Measurements from ENCODE around the gene ZNF302.
"Not testable (repeated sequence)": the region's sequence is repeated elsewhere in the genome, so short reads cannot be mapped to it uniquely, and the experiment has no call there.

The ZNF302 gene

GRCh38 chr19:34678085-34678412 is 571 bp downstream of the ZNF302 start:
- TF ChIP-seq EZH2 (optimal IDR thresholded peaks at IDR 0.05; ENCODE audit: low read depth, low read length) (no peak), CTCF (IDR thresholded peaks at IDR 0.05; ENCODE audit: low read length) (no peak), EZH2phosphoT487 (IDR thresholded peaks at IDR 0.05; ENCODE audit: low read length) (no peak)
- no peaks in the 10 kb centered on the region for H3K9me3 ChIP-seq (replicated peaks; ENCODE audit: insufficient read depth, low read length)
- peak overlapping the region; percentile 90; the same call in 1 of the 2 replicates for H3K4me2 ChIP-seq (ENCODE audit: low read depth, low read length)
- no peaks in the 10 kb centered on the region for H3K4me1 ChIP-seq (ENCODE audit: low read length)
- H3K36me3 ChIP-seq (replicated peaks; ENCODE audit: insufficient read depth, low read length) = no peaks in the 10 kb centered on the region
- H3K9me2 ChIP-seq (replicated peaks; ENCODE audit: insufficient read depth, low read length) = no peaks in the 10 kb centered on the region
- H3K27ac ChIP-seq (ENCODE audit: low read length) = no peak overlapping the region
- H3K79me2 ChIP-seq (ENCODE audit: low read length) = no peaks in the 10 kb centered on the region
- H3K4me3 ChIP-seq (ENCODE audit: low read length) = peak overlapping the region; percentile 91
- H3F3A ChIP-seq (ENCODE audit: insufficient read depth, low read length) = no peaks in the 10 kb centered on the region
- peak overlapping the region; percentile 84; the same call in 1 of the 2 replicates for H3K9ac ChIP-seq (ENCODE audit: low read length)
- no peaks in the 10 kb centered on the region for H3K27me3 ChIP-seq (replicated peaks; ENCODE audit: insufficient read depth, low read length)
- H4K20me1 ChIP-seq (ENCODE audit: insufficient read depth, low read length) = no peaks in the 10 kb centered on the region
- peak overlapping the region; percentile 97 for H2AFZ ChIP-seq (ENCODE audit: low read length)
- DNase-seq = no peak

DNA sequence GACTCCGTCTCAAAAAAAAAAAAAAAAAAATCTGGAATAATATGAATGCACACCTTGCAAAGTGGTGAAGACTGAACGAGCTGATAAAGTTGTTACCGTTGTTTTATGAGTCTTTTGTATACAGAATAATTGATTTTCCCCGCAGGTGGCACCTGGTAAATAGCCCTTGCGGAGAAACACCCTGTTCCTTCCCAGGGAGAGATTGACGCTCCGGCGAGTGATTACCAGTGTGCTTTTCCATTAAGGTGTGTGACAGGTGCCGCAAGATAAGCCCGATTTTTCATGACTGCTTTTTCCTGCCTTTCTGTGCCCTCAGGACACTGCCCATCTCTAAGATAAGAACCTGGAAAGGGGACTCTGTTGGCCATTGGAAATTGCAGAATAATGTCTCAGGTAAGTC is 943 bp downstream of the ZNF302 start:
- Histone ChIP-seq H3F3A (ENCODE audit: insufficient read depth, low read length) (no peaks in the 10 kb centered on the region), H3K9me3 (replicated peaks; ENCODE audit: insufficient read depth, low read length) (no peaks in the 10 kb centered on the region), H3K27me3 (replicated peaks; ENCODE audit: insufficient read depth, low read length) (no peaks in the 10 kb centered on the region), H3K36me3 (replicated peaks; ENCODE audit: insufficient read depth, low read length) (no peaks in the 10 kb centered on the region), H3K9ac (ENCODE audit: low read length) (no peak overlapping the region), H3K9me2 (replicated peaks; ENCODE audit: insufficient read depth, low read length) (no peaks in the 10 kb centered on the region), H3K4me2 (ENCODE audit: low read depth, low read length) (peak overlapping the region; percentile 90; the same call in 1 of the 2 replicates), H3K79me2 (ENCODE audit: low read length) (no peaks in the 10 kb centered on the region), H2AFZ (ENCODE audit: low read length) (no peak overlapping the region), H3K27ac (ENCODE audit: low read length) (no peak overlapping the region), H3K4me1 (ENCODE audit: low read length) (no peaks in the 10 kb centered on the region), H4K20me1 (ENCODE audit: insufficient read depth, low read length) (no peaks in the 10 kb centered on the region), H3K4me3 (ENCODE audit: low read length) (no peak overlapping the region)
- no peak for DNase-seq
- TF ChIP-seq EZH2phosphoT487 (IDR thresholded peaks at IDR 0.05; ENCODE audit: low read length) (no peak), CTCF (IDR thresholded peaks at IDR 0.05; ENCODE audit: low read length) (no peak), EZH2 (optimal IDR thresholded peaks at IDR 0.05; ENCODE audit: low read depth, low read length) (no peak)

DNA sequence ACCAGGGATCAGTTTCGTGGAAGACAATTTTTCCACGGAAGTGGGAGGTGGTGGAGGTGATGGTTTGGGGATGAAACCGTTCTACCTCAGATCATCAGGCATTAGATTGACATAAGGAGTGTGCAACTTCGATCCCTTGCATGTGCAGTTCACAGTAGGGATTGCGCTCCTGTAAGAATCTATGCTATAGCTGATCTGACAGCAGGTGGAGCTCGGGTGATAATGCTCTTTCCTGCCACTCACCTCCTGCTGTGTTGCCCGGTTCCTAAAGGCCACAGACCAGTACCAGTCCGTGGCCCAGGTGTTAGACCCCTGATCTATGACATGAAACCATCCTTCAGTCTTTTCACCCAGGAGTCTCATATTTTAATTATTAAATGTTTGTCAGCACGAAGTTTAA is 4.0 kb downstream of the ZNF302 start:
- H4K20me1 ChIP-seq (ENCODE audit: insufficient read depth, low read length) = no peaks in the 10 kb centered on the region
- H3K79me2 ChIP-seq (ENCODE audit: low read length) = no peaks in the 10 kb centered on the region
- no peaks in the 10 kb centered on the region for H3K4me1 ChIP-seq (ENCODE audit: low read length)
- H3K4me3 ChIP-seq (ENCODE audit: low read length) = no peak overlapping the region
- H3K9me2 ChIP-seq (replicated peaks; ENCODE audit: insufficient read depth, low read length) = no peaks in the 10 kb centered on the region
- H2AFZ ChIP-seq (ENCODE audit: low read length) = no peak overlapping the region
- H3K4me2 ChIP-seq (ENCODE audit: low read depth, low read length) = no peak overlapping the region
- H3K9ac ChIP-seq (ENCODE audit: low read length) = no peak overlapping the region
- no peaks in the 10 kb centered on the region for H3K27me3 ChIP-seq (replicated peaks; ENCODE audit: insufficient read depth, low read length)
- H3K27ac ChIP-seq (ENCODE audit: low read length) = no peak overlapping the region
- no peak for TF ChIP-seq CTCF (IDR thresholded peaks at IDR 0.05; ENCODE audit: low read length)
- no peak for TF ChIP-seq EZH2 (optimal IDR thresholded peaks at IDR 0.05; ENCODE audit: low read depth, low read length)
- no peaks in the 10 kb centered on the region for H3K9me3 ChIP-seq (replicated peaks; ENCODE audit: insufficient read depth, low read length)
- DNase-seq = no peak
- H3F3A ChIP-seq (ENCODE audit: insufficient read depth, low read length) = no peaks in the 10 kb centered on the region
- no peaks in the 10 kb centered on the region for H3K36me3 ChIP-seq (replicated peaks; ENCODE audit: insufficient read depth, low read length)

- H4K20me1 ChIP-seq (ENCODE audit: insufficient read depth, low read length); H3F3A ChIP-seq (ENCODE audit: insufficient read depth, low read length); H3K79me2 ChIP-seq (ENCODE audit: low read length); H3K4me1 ChIP-seq (ENCODE audit: low read length); H3K36me3 ChIP-seq (replicated peaks; ENCODE audit: insufficient read depth, low read length); H3K4me3 ChIP-seq (ENCODE audit: low read length); H2AFZ ChIP-seq (ENCODE audit: low read length); H3K9ac ChIP-seq (ENCODE audit: low read length); H3K27me3 ChIP-seq (replicated peaks; ENCODE audit: insufficient read depth, low read length); H3K9me2 ChIP-seq (replicated peaks; ENCODE audit: insufficient read depth, low read length); H3K27ac ChIP-seq (ENCODE audit: low read length); H3K4me2 ChIP-seq (ENCODE audit: low read depth, low read length); DNase-seq; H3K9me3 ChIP-seq (replicated peaks; ENCODE audit: insufficient read depth, low read length): not testable (repeated sequence)
Measured at GRCh38 chr19:34685266-34685665, 7.8 kb downstream of the ZNF302 start.

All from MM.1S (cell line).